PC-3 (cell line): ENCODE data around the gene YES1.

Experiments
- EZH2 ChIP-seq: fragments of 300-600 bp; sonication (generic); IDR thresholded peaks from one replicate; pipeline ENCODE4 v1.6.1; 2017; ENCODE audit warnings: antibody characterized with exemption, mild to moderate bottlenecking, low read length; ENCODE audit not compliant: unreplicated experiment
- EZH2phosphoT487 ChIP-seq: fragments of 300-600 bp; sonication (generic); IDR thresholded peaks from 2 replicates; pipeline ENCODE4 v1.6.1; 2018; ENCODE audit warnings: mild to moderate bottlenecking, antibody characterized with exemption, low read length, borderline replicate concordance
- TF ChIP-seq, protein P1 (sequence below): fragments of 300-600 bp; sonication (generic); conservative IDR thresholded peaks from 2 replicates; pipeline ENCODE4 v1.5.1; 2017; ENCODE audit warnings: antibody characterized with exemption, low read depth, mild to moderate bottlenecking, low read length

DNA sequence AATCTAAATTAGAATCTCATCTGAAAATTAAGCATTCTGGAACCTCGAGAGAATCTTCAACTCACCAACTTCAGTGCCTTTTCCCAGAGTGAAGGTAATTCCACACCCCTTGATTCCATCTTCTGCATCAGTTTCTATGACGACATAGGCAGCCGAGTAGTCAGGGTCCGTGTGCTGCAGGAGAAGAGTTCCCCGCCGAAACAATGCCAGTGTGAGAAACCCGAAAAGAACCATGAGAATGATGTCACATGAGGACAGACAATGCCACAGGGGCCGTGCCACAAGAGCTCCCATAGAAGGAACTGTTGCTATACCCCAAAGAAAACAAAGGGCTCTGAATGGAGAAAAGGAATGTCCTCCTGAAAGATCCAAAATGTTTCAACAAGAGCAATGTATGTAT, 105.6 kb downstream of the YES1 start:
- TF ChIP-seq, protein P1, sequence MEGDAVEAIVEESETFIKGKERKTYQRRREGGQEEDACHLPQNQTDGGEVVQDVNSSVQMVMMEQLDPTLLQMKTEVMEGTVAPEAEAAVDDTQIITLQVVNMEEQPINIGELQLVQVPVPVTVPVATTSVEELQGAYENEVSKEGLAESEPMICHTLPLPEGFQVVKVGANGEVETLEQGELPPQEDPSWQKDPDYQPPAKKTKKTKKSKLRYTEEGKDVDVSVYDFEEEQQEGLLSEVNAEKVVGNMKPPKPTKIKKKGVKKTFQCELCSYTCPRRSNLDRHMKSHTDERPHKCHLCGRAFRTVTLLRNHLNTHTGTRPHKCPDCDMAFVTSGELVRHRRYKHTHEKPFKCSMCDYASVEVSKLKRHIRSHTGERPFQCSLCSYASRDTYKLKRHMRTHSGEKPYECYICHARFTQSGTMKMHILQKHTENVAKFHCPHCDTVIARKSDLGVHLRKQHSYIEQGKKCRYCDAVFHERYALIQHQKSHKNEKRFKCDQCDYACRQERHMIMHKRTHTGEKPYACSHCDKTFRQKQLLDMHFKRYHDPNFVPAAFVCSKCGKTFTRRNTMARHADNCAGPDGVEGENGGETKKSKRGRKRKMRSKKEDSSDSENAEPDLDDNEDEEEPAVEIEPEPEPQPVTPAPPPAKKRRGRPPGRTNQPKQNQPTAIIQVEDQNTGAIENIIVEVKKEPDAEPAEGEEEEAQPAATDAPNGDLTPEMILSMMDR: no peak
- TF ChIP-seq EZH2: no peak
- no peak for TF ChIP-seq EZH2phosphoT487
